Osteoblast (primary cell): Measurements from ENCODE around the gene SH2D6. TPM values are rescaled to one million over a fixed set of nuclear protein-coding genes. Genes with fewer than 3 reads are reported as not detected.

Experiments
- DNase-seq: peaks from one replicate; pipeline ENCODE4 v3.0.0; 2011; ENCODE audit warnings: low spot score, mixed read lengths; ENCODE audit not compliant: insufficient read length; ENCODE audit errors: missing footprints
- H2AFZ ChIP-seq: 2 replicates; pipeline ENCODE4 v1.6.0; 2011; ENCODE audit warnings: mild to moderate bottlenecking, low read length
- H3K27ac ChIP-seq: 2 replicates; pipeline ENCODE4 v1.5.1; 2011; ENCODE audit warnings: mild to moderate bottlenecking, low read depth, low read length, moderate library complexity
- H3K27me3 ChIP-seq: 2 replicates; pipeline ENCODE4 v1.6.0; 2012; ENCODE audit warnings: mild to moderate bottlenecking, control low read depth, inconsistent platforms, low read length, moderate library complexity; ENCODE audit not compliant: insufficient read depth
- H3K36me3 ChIP-seq: 2 replicates; pipeline ENCODE4 v1.5.1; 2011; ENCODE audit warnings: mild to moderate bottlenecking, low read length, control low read depth, moderate library complexity; ENCODE audit not compliant: insufficient read depth
- H3K4me1 ChIP-seq: 2 replicates; pipeline ENCODE4 v1.5.1; 2011; ENCODE audit warnings: mild to moderate bottlenecking, low read length, control low read depth, moderate library complexity; ENCODE audit not compliant: insufficient read depth
- H3K4me2 ChIP-seq: 2 replicates; pipeline ENCODE4 v1.6.0; 2011; ENCODE audit warnings: mild to moderate bottlenecking, low read length; ENCODE audit not compliant: insufficient read depth
- H3K4me3 ChIP-seq: fragments of 200-600 bp; sonication (generic); 3 replicates; pipeline ENCODE4 v1.5.1; 2012; ENCODE audit warnings: mild to moderate bottlenecking, low read length, inconsistent platforms; ENCODE audit not compliant: insufficient read depth
- H3K79me2 ChIP-seq: 2 replicates; pipeline ENCODE4 v1.6.0; 2012; ENCODE audit warnings: mild to moderate bottlenecking, low read length, control low read depth, inconsistent platforms; ENCODE audit not compliant: insufficient read depth
- H3K9me3 ChIP-seq: 2 replicates; pipeline ENCODE4 v1.5.1; 2011; ENCODE audit warnings: low read depth, low read length, control low read depth
- H4K20me1 ChIP-seq: 2 replicates; pipeline ENCODE4 v1.6.0; 2012; ENCODE audit warnings: mild to moderate bottlenecking, low read length, control low read depth; ENCODE audit not compliant: insufficient read depth
- CTCF ChIP-seq: IDR thresholded peaks from 2 replicates; pipeline ENCODE4 v1.5.1; 2011; ENCODE audit warnings: mild to moderate bottlenecking, low read depth, low read length, moderate library complexity; ENCODE audit errors: extremely low read depth
- total RNA-seq: library from RNA; depleted of rRNA; stranded (reverse); fragments of >200 nt; gene quantifications from 2 replicates; pipeline ENCODE4 v1.2.3, GENCODE V29; 2012

Gene SH2D6
- total RNA-seq, 1 donor, result under 0.01 TPM

GRCh38 chr2:85458601-85459563, 40.4 kb downstream of the SH2D6 start:
- H3K4me1 ChIP-seq, result peaks cover 15% of the 10 kb centered on the region
- H4K20me1 ChIP-seq, result no peaks in the 10 kb centered on the region
- no peak for DNase-seq
- no peaks in the 10 kb centered on the region for H3K36me3 ChIP-seq
- H2AFZ ChIP-seq, result no peak overlapping the region
- no peak for TF ChIP-seq CTCF
- no peaks in the 10 kb centered on the region for H3K9me3 ChIP-seq
- no peak overlapping the region for H3K27ac ChIP-seq
- no peaks in the 10 kb centered on the region for H3K79me2 ChIP-seq
- no peak overlapping the region for H3K4me2 ChIP-seq
- H3K27me3 ChIP-seq, result no peaks in the 10 kb centered on the region
- no peak overlapping the region for H3K4me3 ChIP-seq

GRCh38 chr2:85459771-85460170, 41.3 kb downstream of the SH2D6 start:
- no peak overlapping the region for H2AFZ ChIP-seq
- H3K27me3 ChIP-seq, result no peaks in the 10 kb centered on the region
- no peaks in the 10 kb centered on the region for H3K79me2 ChIP-seq
- no peak overlapping the region for H3K4me3 ChIP-seq
- H3K4me2 ChIP-seq, result no peak overlapping the region
- no peak for DNase-seq
- no peaks in the 10 kb centered on the region for H4K20me1 ChIP-seq
- no peak for TF ChIP-seq CTCF
- no peak overlapping the region for H3K27ac ChIP-seq
- H3K4me1 ChIP-seq, result peaks cover 15% of the 10 kb centered on the region
- no peaks in the 10 kb centered on the region for H3K36me3 ChIP-seq
- H3K9me3 ChIP-seq, result no peaks in the 10 kb centered on the region

GRCh38 chr2:85462322-85462721, 43.8 kb downstream of the SH2D6 start:
- H4K20me1 ChIP-seq, result no peaks in the 10 kb centered on the region
- no peak for DNase-seq
- no peaks in the 10 kb centered on the region for H3K27me3 ChIP-seq
- no peak overlapping the region for H2AFZ ChIP-seq
- no peak overlapping the region for H3K4me2 ChIP-seq
- H3K9me3 ChIP-seq, result no peaks in the 10 kb centered on the region
- H3K36me3 ChIP-seq, result no peaks in the 10 kb centered on the region
- no peaks in the 10 kb centered on the region for H3K79me2 ChIP-seq
- no peak overlapping the region for H3K4me3 ChIP-seq
- no peak for TF ChIP-seq CTCF
- no peak overlapping the region for H3K27ac ChIP-seq
- peaks cover 13% of the 10 kb centered on the region for H3K4me1 ChIP-seq

GRCh38 chr2:85468096-85468703, 49.7 kb downstream of the SH2D6 start:
- H3K36me3 ChIP-seq, result no peaks in the 10 kb centered on the region
- H2AFZ ChIP-seq, result peak overlapping the region; percentile 11
- no peak for DNase-seq
- no peak overlapping the region for H3K4me2 ChIP-seq
- H3K27me3 ChIP-seq, result no peaks in the 10 kb centered on the region
- H3K9me3 ChIP-seq, result no peaks in the 10 kb centered on the region
- no peak overlapping the region for H3K27ac ChIP-seq
- H4K20me1 ChIP-seq, result no peaks in the 10 kb centered on the region
- H3K4me1 ChIP-seq, result peaks cover 8% of the 10 kb centered on the region
- H3K4me3 ChIP-seq, result no peak overlapping the region
- no peak for TF ChIP-seq CTCF
- no peaks in the 10 kb centered on the region for H3K79me2 ChIP-seq
